Stimulated activated CD8-positive, alpha-beta memory T cell treated with anti-CD3 and anti-CD28 coated beads, Interleukin-15, amount 100 ng/mL, for 48 hours (primary cell): ENCODE results near the gene CACNB3.

Experiments used
- DNase-seq, 2 donors: peaks; one replicate each; pipeline ENCODE4 v3.0.0-alpha.2; 2020; ENCODE audit warnings: low read depth in 2 of 2

The CACNB3 gene

GRCh38 chr12:48788854-48789775 is 29.2 kb upstream of the CACNB3 start, which contains the start of gene ADCY6:
ADCY6 (minus strand) TSS chr12:48789089; CDS start chr12:48783434, 5,655 bp downstream.
- no peak for DNase-seq

DNA sequence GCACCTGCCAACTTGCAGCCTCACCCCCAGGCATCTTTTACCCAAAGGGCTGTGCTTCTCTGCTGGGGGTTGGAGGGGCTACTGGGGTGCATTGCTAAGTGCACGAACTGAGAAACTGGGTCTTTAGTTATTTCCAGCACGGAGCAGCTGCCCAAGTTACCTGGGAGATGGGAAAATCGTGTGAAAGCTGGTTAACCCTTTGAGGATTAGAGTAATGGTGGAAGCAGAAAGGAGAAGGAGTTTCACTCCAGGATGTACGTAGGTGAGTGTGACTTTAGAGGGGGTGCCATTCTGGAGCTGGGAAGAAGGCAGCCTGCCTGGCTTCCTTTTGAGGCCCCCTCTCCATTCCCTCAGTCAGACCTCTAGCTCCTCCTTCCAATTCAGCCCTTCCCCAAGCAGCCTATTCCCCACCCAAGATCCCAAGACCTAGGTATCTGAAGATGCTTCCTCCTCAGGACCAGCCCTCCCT is 28.4 kb upstream of the CACNB3 start:
- no peak for DNase-seq

GRCh38 chr12:48793696-48794095 is 24.6 kb upstream of the CACNB3 start:
- DNase-seq: no peak

DNA sequence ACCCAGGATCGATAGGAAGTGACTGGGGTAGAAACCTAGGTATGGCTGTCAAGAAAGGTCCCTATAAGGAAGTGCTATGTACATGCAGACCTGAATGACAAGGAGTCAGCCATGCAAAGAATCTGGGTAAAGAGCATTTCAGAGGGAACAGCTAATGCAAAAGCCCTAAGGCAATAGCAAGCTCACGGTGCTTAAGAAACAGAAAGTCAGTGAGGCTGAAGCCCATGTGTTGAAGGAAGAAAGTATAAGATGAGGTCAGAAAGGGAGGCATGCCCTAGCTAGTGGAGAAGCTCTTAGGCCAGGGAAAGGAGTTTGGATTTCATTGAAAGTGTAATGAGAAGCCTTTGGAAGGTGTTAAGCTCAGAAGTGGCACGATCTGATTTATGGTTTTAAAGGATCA is 23.4 kb upstream of the CACNB3 start:
- no peak for DNase-seq

GRCh38 chr12:48795550-48796455 is 22.5 kb upstream of the CACNB3 start:
- DNase-seq: no peak

DNA sequence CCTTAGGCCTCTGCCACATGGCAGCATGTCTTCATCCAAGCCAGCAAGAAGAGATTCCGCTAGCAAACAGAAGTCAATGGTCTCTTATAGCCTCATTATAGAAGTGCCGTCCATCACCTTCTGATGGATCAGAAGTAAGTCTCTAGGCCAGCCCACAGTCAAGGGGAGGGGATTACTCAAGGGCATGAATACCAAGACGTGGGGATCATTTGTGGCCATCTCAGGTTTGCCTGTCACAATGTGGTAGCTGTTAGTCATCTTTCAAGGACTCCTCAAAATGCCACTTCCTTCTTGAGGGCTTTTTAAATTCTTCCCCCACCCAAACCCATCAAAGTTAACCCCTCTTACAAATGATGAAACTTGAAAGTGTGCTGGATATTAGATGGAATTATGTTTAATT is 21.3 kb upstream of the CACNB3 start:
- peak; percentile 28 to 36 for DNase-seq

DNA sequence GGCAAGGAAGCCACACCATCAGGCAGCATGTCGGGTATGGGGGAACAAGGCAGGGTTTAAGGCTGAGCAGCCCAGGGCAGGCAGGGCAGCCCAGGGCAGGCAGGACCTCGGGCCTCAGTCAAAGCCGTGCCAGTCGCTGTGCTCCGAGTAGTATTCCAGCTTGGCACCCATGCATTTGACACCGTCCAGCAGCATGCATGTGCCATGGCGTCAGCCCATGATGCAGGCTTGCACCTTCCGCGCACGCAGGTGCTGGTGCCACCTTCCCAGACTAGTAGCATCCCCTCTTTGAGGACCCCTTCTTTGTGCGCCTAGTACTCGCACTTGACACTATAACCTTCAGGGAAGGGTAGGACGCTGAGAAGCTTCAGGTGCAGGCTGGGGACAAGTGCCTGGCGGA is 17.8 kb upstream of the CACNB3 start:
- DNase-seq: no peak

GRCh38 chr12:48800971-48801370 is 17.3 kb upstream of the CACNB3 start:
- DNase-seq: no peak

DNA sequence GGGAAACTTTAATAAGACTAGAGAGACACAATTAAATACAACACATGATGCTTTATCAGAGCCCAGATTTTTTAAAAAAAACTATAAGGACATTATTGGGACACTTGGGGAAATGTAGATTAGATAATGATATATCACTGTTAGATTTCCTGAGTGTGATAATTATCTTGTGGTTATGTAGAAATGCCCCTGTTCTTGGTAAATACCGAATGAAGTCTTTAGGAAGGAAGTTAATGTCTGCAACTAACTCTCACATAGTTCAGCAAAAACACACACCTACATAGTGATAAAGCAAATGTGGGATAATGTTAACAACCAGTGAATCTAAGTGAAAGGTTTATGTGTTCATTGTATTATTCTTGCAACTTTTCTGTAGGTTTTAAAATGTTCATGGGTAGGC is 14.6 kb upstream of the CACNB3 start:
- DNase-seq: no peak

- DNase-seq: no peak
These were observed 10.3 kb upstream of the CACNB3 start for GRCh38 chr12:48807981-48808380.

- no peak for DNase-seq
These were observed 7.3 kb upstream of the CACNB3 start for GRCh38 chr12:48810903-48811431.

- no peak for DNase-seq
These were observed 6.7 kb upstream of the CACNB3 start for GRCh38 chr12:48811437-48812090.

- no peak for DNase-seq
These were observed 5.9 kb upstream of the CACNB3 start for GRCh38 chr12:48812389-48812788.

- DNase-seq: no peak
These were observed 4.6 kb upstream of the CACNB3 start for GRCh38 chr12:48813465-48814261.

DNA sequence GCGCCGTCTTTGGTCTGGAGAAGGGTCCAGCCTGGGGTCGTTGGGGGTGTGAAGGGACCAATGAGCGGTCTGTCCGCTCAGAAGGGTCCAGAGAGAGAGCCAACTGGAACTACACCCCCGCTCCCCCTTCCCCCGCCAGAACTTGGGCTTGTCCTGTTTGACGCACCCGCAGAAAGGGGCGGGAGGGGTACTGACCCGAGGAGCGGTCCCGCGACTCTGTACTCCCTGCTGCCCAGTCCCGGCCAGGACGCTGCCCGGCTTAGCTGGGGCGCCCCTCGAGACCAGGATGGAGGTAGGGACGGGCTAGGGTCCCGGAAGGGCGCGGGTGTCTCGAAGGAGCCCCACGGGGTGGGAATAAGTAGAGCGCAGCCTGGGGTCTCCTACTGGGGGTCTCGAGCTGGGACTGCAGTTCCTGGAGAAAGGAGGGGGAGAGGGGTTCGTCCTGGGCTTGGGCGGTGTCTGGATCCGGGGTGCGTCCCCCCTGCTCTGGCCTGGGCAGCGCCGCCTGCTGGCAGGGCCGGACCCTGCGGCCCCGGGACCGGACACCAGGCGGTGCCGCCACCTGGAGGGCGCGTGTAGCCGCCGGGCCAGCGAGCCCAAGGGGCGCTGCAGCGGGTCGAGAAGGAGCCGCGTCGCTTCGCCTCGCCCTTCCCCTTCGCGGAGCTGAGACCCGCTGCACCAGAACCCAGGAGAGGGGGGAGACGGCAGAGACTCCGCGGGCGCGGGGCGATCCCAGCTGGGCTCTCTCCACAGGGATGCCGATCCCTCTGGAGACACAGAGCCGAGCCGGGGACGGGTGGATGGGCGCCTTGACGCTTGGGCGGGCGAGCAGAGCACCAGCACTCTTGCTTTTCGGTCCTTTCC is 3.8 kb upstream of the CACNB3 start:
- peak; percentile 74 to 77 for DNase-seq

DNA sequence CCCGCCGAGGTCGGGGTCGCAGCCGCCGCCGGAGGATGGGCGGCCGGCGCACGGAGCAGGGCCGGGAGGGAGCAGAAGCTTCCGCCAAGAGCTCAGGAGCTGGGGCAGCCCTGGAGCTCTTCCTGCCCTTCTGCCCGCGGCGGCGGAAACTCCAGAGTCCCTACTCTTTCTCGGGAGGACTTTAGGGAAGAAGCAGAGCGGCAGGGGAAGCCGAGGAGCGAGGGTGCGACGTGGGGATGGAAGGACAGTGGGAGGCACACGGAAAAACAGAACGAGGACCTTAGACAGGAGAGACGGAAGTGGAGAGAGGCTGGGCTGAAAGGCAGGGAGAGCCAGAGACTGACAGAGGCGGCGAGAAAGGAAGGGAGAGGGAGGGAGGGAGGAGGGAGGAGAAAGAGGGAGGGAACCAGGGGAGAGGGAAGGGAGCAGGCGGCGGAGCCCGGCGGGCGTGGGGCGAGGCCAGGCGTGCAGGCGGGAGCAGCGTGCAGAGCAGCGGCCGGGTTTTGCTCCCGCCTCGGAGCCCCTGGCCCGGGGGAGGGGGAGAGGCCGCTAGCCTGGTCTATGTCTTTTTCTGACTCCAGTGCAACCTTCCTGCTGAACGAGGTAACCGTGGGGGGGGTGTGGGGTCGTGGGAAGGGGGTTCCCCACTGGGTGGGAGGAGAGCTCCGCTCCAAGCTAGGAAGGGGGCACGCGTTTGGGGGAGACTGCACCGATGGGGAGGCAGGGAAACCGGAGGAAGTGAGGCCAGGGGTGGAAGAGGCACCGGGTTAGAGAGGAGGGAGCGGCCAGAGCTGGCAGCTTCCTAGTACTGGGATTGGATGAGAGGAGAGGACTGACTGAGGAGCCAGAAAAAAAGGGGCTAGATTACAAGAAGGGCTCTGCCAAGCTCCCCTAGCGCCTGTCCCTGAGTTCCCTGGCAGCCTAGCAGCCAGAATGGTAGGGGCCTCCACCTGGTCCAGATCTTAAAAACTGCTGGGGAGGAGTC is 2.9 kb upstream of the CACNB3 start:
- no peak for DNase-seq

- no peak for DNase-seq
These were observed 2.0 kb upstream of the CACNB3 start for GRCh38 chr12:48816143-48816854.
